IPS DF 6.9 (cell line): ENCODE measurements around the gene SELENOM.

Source experiments
- DNase-seq: peaks from one replicate; pipeline ENCODE4 v3.0.0-alpha.2; 2013; ENCODE audit warnings: low read depth, low spot score
- H3K27ac ChIP-seq: one replicate; pipeline ENCODE4 v1.5.1; 2013; ENCODE audit warnings: low read length, control low read depth
- H3K27me3 ChIP-seq: 2 replicates; pipeline ENCODE4 v1.6.1; 2013; ENCODE audit warnings: mild to moderate bottlenecking, low read length; ENCODE audit not compliant: control insufficient read depth, insufficient read depth
- H3K36me3 ChIP-seq: 2 replicates; pipeline ENCODE4 v1.6.1; 2013; ENCODE audit warnings: low read length; ENCODE audit not compliant: control insufficient read depth, insufficient read depth
- H3K4me1 ChIP-seq: 2 replicates; pipeline ENCODE4 v1.6.1; 2013; ENCODE audit warnings: low read length; ENCODE audit not compliant: control insufficient read depth, insufficient read depth
- H3K4me3 ChIP-seq: 2 replicates; pipeline ENCODE4 v1.5.1; 2013; ENCODE audit warnings: mild to moderate bottlenecking, low read length
- H3K9me3 ChIP-seq: 2 replicates; pipeline ENCODE4 v1.6.1; 2013; ENCODE audit warnings: low read length, inconsistent platforms; ENCODE audit not compliant: control insufficient read depth, insufficient read depth
- WGBS: extraction: QIAGEN DNeasy Blood & Tissue Kit; methylation state at CpG from one replicate; pipeline ENCODE4 v1.1.7; 2013; ENCODE audit warnings: mixed read lengths, missing lambda C conversion rate; ENCODE audit not compliant: insufficient read length, insufficient coverage; 5-methylcytosine and 5-hydroxymethylcytosine counted together

SELENOM gene

GRCh38 chr22:31091106-31091975 is 16.0 kb downstream of the SELENOM start:
- DNase-seq, result no peak
- no peaks in the 10 kb centered on the region for H3K36me3 ChIP-seq
- peaks cover 3% of the 10 kb centered on the region; the same call in 1 of the 2 replicates for H3K4me1 ChIP-seq
- no peak overlapping the region for H3K27ac ChIP-seq
- no CpG with 5 or more reads among the region's 29 CpGs for WGBS
- no peak overlapping the region for H3K4me3 ChIP-seq
- H3K27me3 ChIP-seq, result no peaks in the 10 kb centered on the region
- H3K9me3 ChIP-seq, result no peaks in the 10 kb centered on the region

GRCh38 chr22:31090217-31091085 is 16.9 kb downstream of the SELENOM start:
- WGBS, result no CpG with 5 or more reads among the region's 15 CpGs
- H3K36me3 ChIP-seq, result no peaks in the 10 kb centered on the region

GRCh38 chr22:31089160-31090100 is 17.9 kb downstream of the SELENOM start:
- Histone ChIP-seq H3K27ac (no peak overlapping the region), H3K9me3 (no peaks in the 10 kb centered on the region), H3K4me3 (no peak overlapping the region), H3K27me3 (no peaks in the 10 kb centered on the region), H3K4me1 (peaks cover 3% of the 10 kb centered on the region; the same call in 1 of the 2 replicates), H3K36me3 (no peaks in the 10 kb centered on the region)
- WGBS, result no CpG with 5 or more reads among the region's 9 CpGs
- DNase-seq, result no peak

More at GRCh38 chr22:31090217-31091085, 16.9 kb downstream of the SELENOM start:
- peaks cover 3% of the 10 kb centered on the region; the same call in 1 of the 2 replicates for H3K4me1 ChIP-seq
- H3K27ac ChIP-seq, result no peak overlapping the region
- H3K27me3 ChIP-seq, result no peaks in the 10 kb centered on the region
- no peak for DNase-seq
- no peak overlapping the region for H3K4me3 ChIP-seq
- H3K9me3 ChIP-seq, result no peaks in the 10 kb centered on the region

- Histone ChIP-seq H3K36me3 (no peaks in the 10 kb centered on the region), H3K4me3 (no peak overlapping the region), H3K9me3 (no peaks in the 10 kb centered on the region), H3K27ac (no peak overlapping the region), H3K4me1 (peaks cover 6% of the 10 kb centered on the region), H3K27me3 (no peaks in the 10 kb centered on the region)
- no CpG with 5 or more reads among the region's 26 CpGs for WGBS
- no peak for DNase-seq
These were observed 19.0 kb downstream of the SELENOM start for GRCh38 chr22:31088233-31088986.

GRCh38 chr22:31087744-31088215 is 19.6 kb downstream of the SELENOM start:
- Histone ChIP-seq H3K27ac (no peak overlapping the region), H3K36me3 (no peaks in the 10 kb centered on the region), H3K4me1 (peaks cover 9% of the 10 kb centered on the region)

GRCh38 chr22:31086703-31087330 is 20.6 kb downstream of the SELENOM start:
- Histone ChIP-seq H3K4me1 (peaks cover 11% of the 10 kb centered on the region), H3K36me3 (no peaks in the 10 kb centered on the region), H3K27ac (no peak overlapping the region), H3K9me3 (no peaks in the 10 kb centered on the region), H3K4me3 (no peak overlapping the region), H3K27me3 (no peaks in the 10 kb centered on the region)
- no peak for DNase-seq
- no CpG with 5 or more reads among the region's 8 CpGs for WGBS

More at GRCh38 chr22:31087744-31088215, 19.6 kb downstream of the SELENOM start:
- whole genome bisulfite sequencing, result no CpG with 5 or more reads among the region's 21 CpGs
- H3K9me3 ChIP-seq, result no peaks in the 10 kb centered on the region
- no peak overlapping the region for H3K4me3 ChIP-seq
- H3K27me3 ChIP-seq, result no peaks in the 10 kb centered on the region
- DNase-seq, result no peak

- no peaks in the 10 kb centered on the region for H3K9me3 ChIP-seq
- peaks cover 10% of the 10 kb centered on the region for H3K4me1 ChIP-seq
- no peak for DNase-seq
- no peaks in the 10 kb centered on the region for H3K27me3 ChIP-seq
- no CpG with 5 or more reads among the region's 3 CpGs for WGBS
- no peaks in the 10 kb centered on the region for H3K36me3 ChIP-seq
- H3K4me3 ChIP-seq, result no peak overlapping the region
- no peak overlapping the region for H3K27ac ChIP-seq
These were observed 21.4 kb downstream of the SELENOM start for GRCh38 chr22:31085928-31086327.

- WGBS, result no CpG with 5 or more reads among the region's 13 CpGs
- Histone ChIP-seq H3K27me3 (no peaks in the 10 kb centered on the region), H3K36me3 (no peaks in the 10 kb centered on the region), H3K4me1 (peaks cover 9% of the 10 kb centered on the region), H3K27ac (no peak overlapping the region), H3K4me3 (peak overlapping the region; percentile 39; the same call in 1 of the 2 replicates), H3K9me3 (no peaks in the 10 kb centered on the region)
- no peak for DNase-seq
These were observed 21.9 kb downstream of the SELENOM start for GRCh38 chr22:31085493-31085824.
